ENCODE data around the gene PGAP6. TPM values are rescaled to one million over a fixed set of nuclear protein-coding genes. Genes with fewer than 3 reads are reported as not detected.
A peak's percentile ranks its signal among the peaks of the same experiment; 100 is the strongest.

PGAP6 gene
- total RNA-seq: 10 to 100 TPM; 59.7 to 63.7 TPM
- 63.2 TPM for polyA plus RNA-seq (2013, experiment 1 of 2)
- 73.9 TPM for polyA plus RNA-seq (2013, experiment 2 of 2)
- total RNA-seq: 31.8 to 190 (median 79.1) reads per million in 172 experiments

DNA sequence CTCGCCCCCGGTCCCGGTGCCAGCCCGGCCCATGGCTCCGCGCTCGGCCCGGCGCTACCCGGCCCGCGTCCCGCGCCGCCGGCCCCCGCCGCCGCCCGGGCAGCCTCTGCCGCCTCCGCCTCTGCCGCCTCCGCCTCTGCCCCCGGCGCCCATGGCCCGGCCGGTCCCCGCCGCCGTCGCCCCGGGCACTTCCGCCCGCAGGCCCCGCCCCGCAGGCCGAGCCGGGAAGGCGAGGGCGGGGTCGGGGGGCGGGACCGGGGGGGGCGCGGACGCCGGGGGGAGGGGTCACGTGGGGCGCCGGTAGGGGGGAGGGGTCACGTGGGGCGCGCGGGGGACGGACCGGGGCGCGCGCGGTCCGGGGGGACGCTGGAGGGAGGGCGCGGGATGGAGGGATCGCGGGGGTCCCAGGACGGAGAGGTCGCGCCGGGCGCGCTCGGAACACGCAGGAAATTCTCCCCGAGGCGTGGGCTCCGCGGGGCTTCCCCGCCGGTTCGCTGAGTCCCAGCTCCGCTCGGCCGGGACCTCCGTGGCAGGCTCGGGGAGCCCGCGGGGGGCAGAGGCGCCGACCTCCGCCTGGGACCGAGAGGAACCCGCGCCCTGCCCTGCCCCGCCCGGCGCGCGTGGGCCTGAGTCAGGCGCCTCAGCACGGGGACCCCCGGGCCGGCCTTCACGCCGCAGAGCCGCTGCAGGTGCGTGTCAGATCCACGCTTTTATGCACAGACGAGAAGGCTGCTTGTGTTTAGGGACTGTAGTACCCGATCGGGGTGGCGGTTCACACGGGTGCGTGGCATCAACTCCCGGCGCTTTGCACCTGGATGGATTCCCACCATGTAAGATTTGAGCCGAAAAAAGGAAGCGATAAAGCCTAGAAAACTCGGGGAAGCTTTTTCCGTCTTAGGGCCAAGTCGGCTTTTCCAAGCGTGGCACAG, at the start of gene PGAP6:
Gene PGAP6 (minus strand): TSS at position 190 of the 929 bp plus-strand sequence. CDS start 157 bp downstream, at position 33.
- peaks cover 26% of the 10 kb centered on the region for H3K4me1 Mint-ChIP-seq (ENCODE audit: low read depth)
- H3K9me3 Mint-ChIP-seq: no peaks in the 10 kb centered on the region
- peak in 12 of 14 experiments; percentile 35 to 87 (median 71) for DNase-seq
- Histone ChIP-seq H3K4me3 (ENCODE audit: low read length) (peak within 1 kb of the TSS; percentile 73), H3K4me1 (ENCODE audit: insufficient read depth, low read length) (peaks cover 53% of the 10 kb centered on the region), H3K27me3 (ENCODE audit: control insufficient read depth in 1 of 2, insufficient read depth in 2 of 2, low read length in 2 of 2) (no peaks in the 10 kb centered on the region), H3K27ac (ENCODE audit: low read depth in 1 of 2, low read length in 2 of 2) (peak within 1 kb of the TSS in 1 of 2 donors; percentile 64), H3K9me3 (ENCODE audit: control insufficient read depth in 1 of 2, insufficient read depth in 1 of 2, low read length in 2 of 2) (no peaks in the 10 kb centered on the region), H3K36me3 (ENCODE audit: insufficient read depth, low read length) (peaks cover 8% of the 10 kb centered on the region)
- peak; percentile 42 for ATAC-seq (ENCODE audit: poor library complexity)
- POLR2A ChIA-PET: interaction anchor here (1.0 to 5.9 kb wide), 10 partner anchors 10 to 275 kb away, joined by 3 to 60 read pairs (median 4); partner anchors contain the start of genes DECR2, LUC7L, MRPL28 and RAB11FIP3
- H3K36me3 Mint-ChIP-seq (ENCODE audit: low read depth): peaks cover 16% of the 10 kb centered on the region
- TF ChIP-seq CTCF (IDR thresholded peaks at IDR 0.05): no peak
- intact Hi-C loops (cut with DNase I, micrococcal nuclease): loop anchor here (1.0 to 5.0 kb wide), 6 partner anchors 12 to 145 kb away; partner anchors contain the start of genes NME4 (in 2 of the 2), CAPN15 (in 1 of the 2), MRPL28 (in 1 of the 2) and RAB11FIP3 (in 1 of the 2)
- peak within 1 kb of the TSS; percentile 98 for H3K27ac Mint-ChIP-seq
- CTCF ChIA-PET: interaction anchor here (1.0 to 2.3 kb wide), 2 partner anchors 10 to 20 kb away, joined by 3 to 8 read pairs; partner anchors contain the start of gene DECR2
- H3K4me3 Mint-ChIP-seq: peak within 1 kb of the TSS; percentile 84
- no peaks in the 10 kb centered on the region for H3K27me3 Mint-ChIP-seq

GRCh38 chr16:430904-431303, 49.1 kb upstream of the PGAP6 start:
- H3K4me3 Mint-ChIP-seq: no peak overlapping the region
- CTCF ChIA-PET: no interaction called here
- Histone ChIP-seq H3K36me3 (ENCODE audit: insufficient read depth, low read length) (no peaks in the 10 kb centered on the region), H3K4me1 (ENCODE audit: insufficient read depth, low read length) (peaks cover 20% of the 10 kb centered on the region), H3K4me3 (ENCODE audit: low read length) (no peak overlapping the region), H3K27me3 (ENCODE audit: control insufficient read depth in 1 of 2, insufficient read depth in 2 of 2, low read length in 2 of 2) (no peaks in the 10 kb centered on the region), H3K27ac (ENCODE audit: low read depth in 1 of 2, low read length in 2 of 2) (no peak overlapping the region), H3K9me3 (ENCODE audit: control insufficient read depth in 1 of 2, insufficient read depth in 1 of 2, low read length in 2 of 2) (no peaks in the 10 kb centered on the region)
- H3K9me3 Mint-ChIP-seq: no peaks in the 10 kb centered on the region
- no peaks in the 10 kb centered on the region for H3K27me3 Mint-ChIP-seq
- intact Hi-C loops (cut with DNase I, micrococcal nuclease): no loop called here
- DNase-seq (no peak), ATAC-seq (ENCODE audit: poor library complexity) (no peak)
- POLR2A ChIA-PET: no interaction called here
- no peak overlapping the region for H3K27ac Mint-ChIP-seq
- TF ChIP-seq CTCF (IDR thresholded peaks at IDR 0.05): no peak
- H3K36me3 Mint-ChIP-seq (ENCODE audit: low read depth): peaks cover 28% of the 10 kb centered on the region
- peaks cover 31% of the 10 kb centered on the region for H3K4me1 Mint-ChIP-seq (ENCODE audit: low read depth)

GRCh38 chr16:427250-427649, 45.5 kb upstream of the PGAP6 start:
- no peak for TF ChIP-seq CTCF (IDR thresholded peaks at IDR 0.05)
- no peaks in the 10 kb centered on the region for H3K27me3 ChIP-seq (ENCODE audit: control insufficient read depth in 1 of 2, insufficient read depth in 2 of 2, low read length in 2 of 2)
- H3K9me3 Mint-ChIP-seq: no peaks in the 10 kb centered on the region
- DNase-seq (no peak), ATAC-seq (ENCODE audit: poor library complexity) (no peak)
- intact Hi-C loops (cut with DNase I, micrococcal nuclease): loop anchor here in 1 of 2 experiments (5.0 kb wide), 2 partner anchors 75 to 100 kb away; partner anchors contain the start of genes AXIN1 and CAPN15
- H3K27ac Mint-ChIP-seq: peak overlapping the region; percentile 74
- H3K27ac ChIP-seq (ENCODE audit: low read depth in 1 of 2, low read length in 2 of 2): no peak overlapping the region
- H3K4me3 Mint-ChIP-seq: peak overlapping the region; percentile 91
- POLR2A ChIA-PET: interaction anchor here (1.4 kb wide), 1 partner anchor 101 kb away, joined by 3 read pairs; the partner anchor contains the start of gene CAPN15
- peaks cover 34% of the 10 kb centered on the region for H3K4me1 ChIP-seq (ENCODE audit: insufficient read depth, low read length)
- CTCF ChIA-PET: no interaction called here
- H3K27me3 Mint-ChIP-seq: no peaks in the 10 kb centered on the region
- H3K36me3 ChIP-seq (ENCODE audit: insufficient read depth, low read length): no peaks in the 10 kb centered on the region
- peaks cover 44% of the 10 kb centered on the region for H3K4me1 Mint-ChIP-seq (ENCODE audit: low read depth)
- peaks cover 23% of the 10 kb centered on the region for H3K36me3 Mint-ChIP-seq (ENCODE audit: low read depth)
- H3K9me3 ChIP-seq (ENCODE audit: control insufficient read depth in 1 of 2, insufficient read depth in 1 of 2, low read length in 2 of 2): no peaks in the 10 kb centered on the region
- H3K4me3 ChIP-seq (ENCODE audit: low read length): peak overlapping the region; percentile 53

Data from CD4-positive, alpha-beta T cell (primary cell).